WTC11 (cell line): Measurements from ENCODE around the gene UVRAG.

Experiments
- TEAD4 ChIP-seq: sonication (generic); formaldehyde crosslinking; IDR thresholded peaks from 2 replicates; pipeline ENCODE4 v1.8.0; 2022; ENCODE audit warnings: mild to moderate bottlenecking, missing genetic modification reagents
- ZBTB21 ChIP-seq: sonication (generic); formaldehyde crosslinking; IDR thresholded peaks from 2 replicates; pipeline ENCODE4 v1.8.1; 2023; ENCODE audit warnings: mild to moderate bottlenecking, missing genetic modification reagents, borderline replicate concordance
- ZNF263 ChIP-seq: sonication (generic); formaldehyde crosslinking; IDR thresholded peaks from 2 replicates; pipeline ENCODE4 v1.8.1; 2022; ENCODE audit warnings: low read depth, mild to moderate bottlenecking, moderate library complexity, missing genetic modification reagents
- TF ChIP-seq, protein P1 (sequence below): sonication (generic); formaldehyde crosslinking; IDR thresholded peaks from 2 replicates; pipeline ENCODE4 v1.8.1; 2023; ENCODE audit warnings: mild to moderate bottlenecking, moderate library complexity, missing genetic modification reagents
- TF ChIP-seq, protein P2 (sequence below): sonication (generic); formaldehyde crosslinking; IDR thresholded peaks from 2 replicates; pipeline ENCODE4 v1.8.1; 2023; ENCODE audit warnings: mild to moderate bottlenecking, missing genetic modification reagents, moderate library complexity
- TF ChIP-seq, protein P3 (sequence below): fragments of 200-600 bp; IDR thresholded peaks from 2 replicates; pipeline ENCODE4 v1.8.0; 2022; ENCODE audit warnings: antibody characterized with exemption
- TF ChIP-seq, protein P4 (sequence below): sonication (generic); formaldehyde crosslinking; IDR thresholded peaks from 2 replicates; pipeline ENCODE4 v1.8.0; 2022; ENCODE audit warnings: mild to moderate bottlenecking, missing genetic modification reagents

DNA sequence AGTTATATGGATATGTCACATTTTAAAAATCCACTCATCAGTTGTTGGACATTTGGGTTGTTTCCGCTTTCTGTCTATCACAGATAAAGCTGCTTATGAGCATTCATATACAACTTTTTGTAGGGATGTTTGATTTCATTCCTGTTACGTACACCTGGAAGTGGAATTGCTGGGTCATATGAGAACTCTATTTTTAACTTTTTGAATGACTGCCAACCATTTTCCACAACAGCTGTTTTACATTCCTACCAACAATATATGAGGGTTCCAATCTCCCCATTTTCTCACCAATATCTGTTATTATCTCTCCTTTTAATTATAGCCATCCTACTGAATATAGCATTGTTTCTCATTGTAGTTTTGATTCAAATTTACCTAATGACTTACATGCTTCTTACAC, 172.0 kb downstream of the UVRAG start:
- TF ChIP-seq, protein P1, sequence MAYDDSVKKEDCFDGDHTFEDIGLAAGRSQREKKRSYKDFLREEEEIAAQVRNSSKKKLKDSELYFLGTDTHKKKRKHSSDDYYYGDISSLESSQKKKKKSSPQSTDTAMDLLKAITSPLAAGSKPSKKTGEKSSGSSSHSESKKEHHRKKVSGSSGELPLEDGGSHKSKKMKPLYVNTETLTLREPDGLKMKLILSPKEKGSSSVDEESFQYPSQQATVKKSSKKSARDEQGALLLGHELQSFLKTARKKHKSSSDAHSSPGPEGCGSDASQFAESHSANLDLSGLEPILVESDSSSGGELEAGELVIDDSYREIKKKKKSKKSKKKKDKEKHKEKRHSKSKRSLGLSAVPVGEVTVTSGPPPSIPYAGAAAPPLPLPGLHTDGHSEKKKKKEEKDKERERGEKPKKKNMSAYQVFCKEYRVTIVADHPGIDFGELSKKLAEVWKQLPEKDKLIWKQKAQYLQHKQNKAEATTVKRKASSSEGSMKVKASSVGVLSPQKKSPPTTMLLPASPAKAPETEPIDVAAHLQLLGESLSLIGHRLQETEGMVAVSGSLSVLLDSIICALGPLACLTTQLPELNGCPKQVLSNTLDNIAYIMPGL (CRISPR knock-in tag) = no peak
- TF ChIP-seq ZNF263 = no peak
- TF ChIP-seq TEAD4 (CRISPR knock-in tag) = no peak
- TF ChIP-seq, protein P2, sequence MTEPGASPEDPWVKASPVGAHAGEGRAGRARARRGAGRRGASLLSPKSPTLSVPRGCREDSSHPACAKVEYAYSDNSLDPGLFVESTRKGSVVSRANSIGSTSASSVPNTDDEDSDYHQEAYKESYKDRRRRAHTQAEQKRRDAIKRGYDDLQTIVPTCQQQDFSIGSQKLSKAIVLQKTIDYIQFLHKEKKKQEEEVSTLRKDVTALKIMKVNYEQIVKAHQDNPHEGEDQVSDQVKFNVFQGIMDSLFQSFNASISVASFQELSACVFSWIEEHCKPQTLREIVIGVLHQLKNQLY (CRISPR knock-in tag) = no peak
- TF ChIP-seq ZBTB21 = no peak
- TF ChIP-seq, protein P3, sequence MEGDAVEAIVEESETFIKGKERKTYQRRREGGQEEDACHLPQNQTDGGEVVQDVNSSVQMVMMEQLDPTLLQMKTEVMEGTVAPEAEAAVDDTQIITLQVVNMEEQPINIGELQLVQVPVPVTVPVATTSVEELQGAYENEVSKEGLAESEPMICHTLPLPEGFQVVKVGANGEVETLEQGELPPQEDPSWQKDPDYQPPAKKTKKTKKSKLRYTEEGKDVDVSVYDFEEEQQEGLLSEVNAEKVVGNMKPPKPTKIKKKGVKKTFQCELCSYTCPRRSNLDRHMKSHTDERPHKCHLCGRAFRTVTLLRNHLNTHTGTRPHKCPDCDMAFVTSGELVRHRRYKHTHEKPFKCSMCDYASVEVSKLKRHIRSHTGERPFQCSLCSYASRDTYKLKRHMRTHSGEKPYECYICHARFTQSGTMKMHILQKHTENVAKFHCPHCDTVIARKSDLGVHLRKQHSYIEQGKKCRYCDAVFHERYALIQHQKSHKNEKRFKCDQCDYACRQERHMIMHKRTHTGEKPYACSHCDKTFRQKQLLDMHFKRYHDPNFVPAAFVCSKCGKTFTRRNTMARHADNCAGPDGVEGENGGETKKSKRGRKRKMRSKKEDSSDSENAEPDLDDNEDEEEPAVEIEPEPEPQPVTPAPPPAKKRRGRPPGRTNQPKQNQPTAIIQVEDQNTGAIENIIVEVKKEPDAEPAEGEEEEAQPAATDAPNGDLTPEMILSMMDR = no peak
- TF ChIP-seq, protein P4, sequence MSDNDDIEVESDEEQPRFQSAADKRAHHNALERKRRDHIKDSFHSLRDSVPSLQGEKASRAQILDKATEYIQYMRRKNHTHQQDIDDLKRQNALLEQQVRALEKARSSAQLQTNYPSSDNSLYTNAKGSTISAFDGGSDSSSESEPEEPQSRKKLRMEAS (CRISPR knock-in tag) = no peak
